Keratinocyte (primary cell): ENCODE data around the gene ABLIM2.

ENCODE experiments used
- CTCF ChIP-seq, 3 experiments: IDR thresholded peaks in 1 of 3; conservative IDR thresholded peaks in 1 of 3; optimal IDR thresholded peaks in 1 of 3; 2 replicates in 2 of 3; 3 replicates in 1 of 3; pipeline versions ENCODE3 to v1.5.1; 2011; ENCODE audit warnings: low read length in 3 of 3, mild to moderate bottlenecking in 3 of 3, moderate library complexity in 2 of 3, control low read depth in 1 of 3, inconsistent platforms in 1 of 3; ENCODE audit not compliant: insufficient read depth in 2 of 3; ENCODE audit errors: extremely low read depth in 1 of 3
- EZH2 ChIP-seq: IDR thresholded peaks from one replicate; pipeline ENCODE4 v1.6.1; 2012; ENCODE audit warnings: inconsistent platforms, mild to moderate bottlenecking, low read length, moderate library complexity

- no peak for TF ChIP-seq CTCF (optimal IDR thresholded peaks at IDR 0.05 in 1 of 3, IDR thresholded peaks at IDR 0.05 in 1 of 3, conservative IDR thresholded peaks at IDR 0.05 in 1 of 3; ENCODE audit: extremely low read depth in 1 of 3, insufficient read depth in 2 of 3, low read length in 3 of 3)
- TF ChIP-seq EZH2 = no peak
Measured at GRCh38 chr4:7960790-7961655, 197.6 kb downstream of the ABLIM2 start.
